GM12891 (cell line): ENCODE measurements around the gene CYP20A1.
A peak's percentile ranks its signal among the peaks of the same experiment; 100 is the strongest.

Experiments used
- POLR2A ChIP-seq: IDR thresholded peaks from 2 replicates; pipeline ENCODE4 v1.6.1; 2011; ENCODE audit warnings: low read depth, low read length, control low read depth
- POLR2AphosphoS5 ChIP-seq: IDR thresholded peaks from 2 replicates; pipeline ENCODE4 v1.6.1; 2011; ENCODE audit warnings: low read depth, low read length, control low read depth
- SPI1 ChIP-seq: IDR thresholded peaks from 2 replicates; pipeline ENCODE4 v1.6.1; 2011; ENCODE audit warnings: low read depth, low read length, control low read depth
- TAF1 ChIP-seq: IDR thresholded peaks from 2 replicates; pipeline ENCODE4 v1.6.1; 2011; ENCODE audit warnings: low read depth, low read length, control low read depth

DNA sequence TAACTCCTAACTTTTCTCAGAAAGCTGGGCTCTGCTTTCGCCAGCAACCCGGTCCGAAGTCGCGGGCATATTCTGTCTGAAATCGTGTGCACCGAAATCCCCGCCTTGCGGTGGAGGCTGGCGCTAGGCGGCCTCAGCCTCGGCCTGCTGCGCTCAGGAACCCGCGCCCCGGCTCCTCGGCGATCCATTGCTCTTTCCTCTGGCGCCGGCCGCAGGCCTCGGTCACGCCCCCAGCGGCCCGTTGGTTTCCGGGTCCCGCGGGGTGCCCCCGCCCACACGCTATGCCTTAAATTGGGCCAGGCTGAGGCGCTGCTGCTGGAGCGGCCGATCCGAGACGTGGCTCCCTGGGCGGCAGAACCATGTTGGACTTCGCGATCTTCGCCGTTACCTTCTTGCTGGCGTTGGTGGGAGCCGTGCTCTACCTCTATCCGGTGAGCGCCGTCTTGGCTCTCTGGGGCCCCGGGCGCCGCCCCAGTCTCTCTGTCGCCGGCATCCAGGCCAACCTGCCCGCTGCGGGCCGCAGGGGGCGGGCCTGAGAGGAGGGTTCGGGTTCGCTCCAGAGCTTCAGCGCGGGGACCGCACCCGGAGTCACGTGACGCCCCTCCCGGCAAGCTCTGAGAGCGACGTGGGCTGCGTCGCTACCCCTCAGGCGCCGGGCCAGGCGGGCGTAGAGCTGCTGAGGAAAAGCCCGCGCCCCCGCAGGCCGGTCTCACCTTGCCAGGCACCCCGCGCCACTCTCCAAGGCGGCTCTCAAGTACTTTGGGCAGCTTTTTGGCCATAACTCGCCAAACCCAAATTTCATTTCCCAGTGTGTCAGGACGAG is at the start of gene CYP20A1:
- TF ChIP-seq POLR2A = peak; percentile 96
- peak; percentile 50 for TF ChIP-seq TAF1
- TF ChIP-seq POLR2AphosphoS5 = peak; percentile 96
- TF ChIP-seq SPI1 = no peak
